Epithelial cell of proximal tubule (primary cell): ENCODE data around the gene APOBEC2. TPM values are rescaled to one million over a fixed set of nuclear protein-coding genes. Genes with fewer than 3 reads are reported as not detected.

Experiments
- DNase-seq: peaks from one replicate; pipeline ENCODE4 v3.0.0-alpha.2; 2011; ENCODE audit warnings: low read depth
- H3K4me3 ChIP-seq: 2 replicates; pipeline ENCODE4 v1.5.1; 2011; ENCODE audit warnings: low read depth, mild to moderate bottlenecking, low read length
- total RNA-seq: library from RNA; depleted of rRNA; stranded (reverse); fragments of >200 nt; gene quantifications from 2 replicates; pipeline ENCODE4 v1.2.3, GENCODE V29; 2015
- TF ChIP-seq, protein P1 (sequence below): conservative IDR thresholded peaks from 2 replicates; pipeline ENCODE4 v1.5.1; 2012; ENCODE audit warnings: low read depth, mild to moderate bottlenecking, low read length

Gene APOBEC2
- total RNA-seq, 1 donor from 2014 or later: not detected

DNA sequence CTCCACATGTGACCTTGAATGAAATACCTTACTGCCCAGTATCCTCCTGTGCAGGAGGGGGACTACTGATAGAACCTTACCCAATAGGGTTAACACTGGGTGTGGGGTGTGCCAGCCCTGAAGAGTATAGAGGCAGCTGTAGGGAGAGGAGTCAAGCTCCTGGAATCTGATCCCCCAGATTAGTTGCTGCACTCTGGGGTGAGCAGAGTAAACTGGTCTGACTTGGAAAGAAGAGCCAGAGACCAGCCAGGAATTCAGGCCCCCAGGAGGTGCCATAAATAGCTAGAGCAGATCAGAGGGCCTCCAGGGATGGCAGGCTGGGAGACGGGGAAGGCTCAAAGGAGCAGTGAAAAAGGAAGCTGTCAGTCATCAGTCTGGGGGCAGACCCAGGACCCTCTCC is 3.5 kb upstream of the APOBEC2 start:
- no peak overlapping the region for H3K4me3 ChIP-seq
- no peak for DNase-seq
- TF ChIP-seq, protein P1, sequence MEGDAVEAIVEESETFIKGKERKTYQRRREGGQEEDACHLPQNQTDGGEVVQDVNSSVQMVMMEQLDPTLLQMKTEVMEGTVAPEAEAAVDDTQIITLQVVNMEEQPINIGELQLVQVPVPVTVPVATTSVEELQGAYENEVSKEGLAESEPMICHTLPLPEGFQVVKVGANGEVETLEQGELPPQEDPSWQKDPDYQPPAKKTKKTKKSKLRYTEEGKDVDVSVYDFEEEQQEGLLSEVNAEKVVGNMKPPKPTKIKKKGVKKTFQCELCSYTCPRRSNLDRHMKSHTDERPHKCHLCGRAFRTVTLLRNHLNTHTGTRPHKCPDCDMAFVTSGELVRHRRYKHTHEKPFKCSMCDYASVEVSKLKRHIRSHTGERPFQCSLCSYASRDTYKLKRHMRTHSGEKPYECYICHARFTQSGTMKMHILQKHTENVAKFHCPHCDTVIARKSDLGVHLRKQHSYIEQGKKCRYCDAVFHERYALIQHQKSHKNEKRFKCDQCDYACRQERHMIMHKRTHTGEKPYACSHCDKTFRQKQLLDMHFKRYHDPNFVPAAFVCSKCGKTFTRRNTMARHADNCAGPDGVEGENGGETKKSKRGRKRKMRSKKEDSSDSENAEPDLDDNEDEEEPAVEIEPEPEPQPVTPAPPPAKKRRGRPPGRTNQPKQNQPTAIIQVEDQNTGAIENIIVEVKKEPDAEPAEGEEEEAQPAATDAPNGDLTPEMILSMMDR: no peak

DNA sequence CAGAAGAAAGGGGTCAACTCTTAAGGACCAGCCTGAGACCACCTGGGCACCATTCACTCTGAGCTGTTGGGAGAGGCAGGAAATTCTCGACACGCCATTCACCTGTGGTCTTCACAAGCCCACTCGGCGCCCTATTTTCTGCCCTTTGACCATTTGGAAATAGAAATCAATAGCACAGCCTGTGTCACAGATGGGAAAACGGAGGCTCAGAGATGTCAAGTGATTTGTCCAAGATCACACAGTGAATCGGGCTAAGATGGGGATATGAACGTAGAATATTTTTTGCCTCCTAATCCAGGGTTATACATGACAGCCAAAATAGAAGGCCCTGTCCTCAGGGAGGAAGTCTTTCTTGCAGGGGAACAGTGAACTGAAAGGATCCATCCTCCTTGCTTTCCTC is 3.0 kb upstream of the APOBEC2 start:
- H3K4me3 ChIP-seq: no peak overlapping the region
- DNase-seq: no peak
- TF ChIP-seq, protein P1: no peak

DNA sequence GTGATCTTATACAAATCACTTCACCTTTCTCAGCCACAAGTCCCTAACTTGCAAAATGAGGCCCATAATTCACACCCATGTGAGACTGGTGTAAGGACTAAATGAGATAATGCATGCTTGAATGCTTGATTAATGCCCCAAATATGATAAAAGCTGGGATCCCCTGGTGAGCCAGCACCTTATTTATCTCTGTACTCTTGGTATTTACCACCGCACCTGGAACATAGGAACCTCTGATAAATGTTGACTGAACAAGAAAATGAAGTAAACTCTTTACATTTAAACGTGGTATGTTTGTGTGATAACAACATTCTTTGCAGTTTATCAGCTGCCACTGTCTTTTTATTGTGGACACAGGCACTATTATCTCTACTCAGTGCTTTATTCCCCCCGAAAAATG is 2.5 kb upstream of the APOBEC2 start:
- H3K4me3 ChIP-seq: no peak overlapping the region
- TF ChIP-seq, protein P1: no peak
- DNase-seq: no peak

DNA sequence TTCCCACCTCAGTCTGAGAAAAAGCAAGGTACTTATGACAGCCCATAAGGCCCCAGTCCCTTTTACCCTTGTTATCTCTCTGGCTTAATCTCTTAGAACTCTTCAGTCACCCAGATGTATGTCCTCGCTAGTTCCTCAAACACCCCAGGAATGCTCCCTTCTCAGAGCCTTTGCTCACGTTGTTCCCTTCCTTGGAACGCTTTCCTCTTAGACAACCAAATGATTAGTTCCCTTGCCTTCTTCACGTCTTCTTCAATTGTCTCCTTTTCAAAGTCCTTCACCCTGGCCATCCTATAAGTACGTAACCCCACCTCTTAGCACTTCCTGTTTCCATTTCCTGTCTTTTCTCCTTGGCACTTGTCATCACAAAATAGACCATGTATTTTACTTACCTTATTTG is 1.1 kb upstream of the APOBEC2 start:
- TF ChIP-seq, protein P1: no peak
- no peak for DNase-seq
- H3K4me3 ChIP-seq: no peak overlapping the region

DNA sequence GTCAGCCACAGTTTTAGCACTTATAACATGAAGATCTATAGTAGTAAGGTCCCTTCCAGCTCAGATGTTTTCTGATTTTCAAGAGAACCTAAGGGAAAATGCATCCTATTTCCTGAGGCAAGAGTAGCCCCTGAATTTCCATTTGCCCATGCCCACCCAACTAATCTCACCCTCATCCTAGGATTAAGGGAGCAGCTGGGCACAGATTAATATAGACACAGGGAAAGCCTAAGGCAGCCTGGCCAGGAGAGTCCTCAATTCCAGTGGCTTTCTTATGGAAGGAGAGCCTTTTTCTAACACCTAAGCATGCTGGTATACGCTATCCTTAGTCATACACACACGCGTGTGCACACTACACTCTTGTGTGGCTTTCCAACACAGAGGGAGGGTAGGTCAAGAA is 1.5 kb downstream of the APOBEC2 start:
- DNase-seq: no peak
- TF ChIP-seq, protein P1: no peak
- no peak overlapping the region for H3K4me3 ChIP-seq

DNA sequence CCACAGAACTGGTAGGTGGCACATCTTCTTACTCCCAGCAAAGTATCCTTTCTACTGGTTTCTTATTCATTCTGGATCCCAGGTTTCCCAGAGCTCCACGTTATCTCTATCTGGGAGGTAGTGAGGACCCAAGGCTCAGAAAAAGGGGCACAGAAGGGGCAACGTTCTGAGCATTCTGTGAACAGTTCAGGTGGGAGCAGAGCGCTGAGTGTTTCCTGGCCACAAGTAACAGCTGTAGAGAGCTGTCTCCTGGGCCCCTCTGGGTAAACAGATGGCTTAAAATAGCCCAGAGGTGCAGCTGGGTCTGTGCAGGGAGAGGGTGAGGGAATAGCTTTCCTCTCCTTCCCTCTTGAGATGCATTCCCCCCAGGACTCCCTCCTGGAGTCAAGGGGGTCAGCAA is 2.1 kb downstream of the APOBEC2 start:
- DNase-seq: no peak
- TF ChIP-seq, protein P1: no peak
- H3K4me3 ChIP-seq: no peak overlapping the region

DNA sequence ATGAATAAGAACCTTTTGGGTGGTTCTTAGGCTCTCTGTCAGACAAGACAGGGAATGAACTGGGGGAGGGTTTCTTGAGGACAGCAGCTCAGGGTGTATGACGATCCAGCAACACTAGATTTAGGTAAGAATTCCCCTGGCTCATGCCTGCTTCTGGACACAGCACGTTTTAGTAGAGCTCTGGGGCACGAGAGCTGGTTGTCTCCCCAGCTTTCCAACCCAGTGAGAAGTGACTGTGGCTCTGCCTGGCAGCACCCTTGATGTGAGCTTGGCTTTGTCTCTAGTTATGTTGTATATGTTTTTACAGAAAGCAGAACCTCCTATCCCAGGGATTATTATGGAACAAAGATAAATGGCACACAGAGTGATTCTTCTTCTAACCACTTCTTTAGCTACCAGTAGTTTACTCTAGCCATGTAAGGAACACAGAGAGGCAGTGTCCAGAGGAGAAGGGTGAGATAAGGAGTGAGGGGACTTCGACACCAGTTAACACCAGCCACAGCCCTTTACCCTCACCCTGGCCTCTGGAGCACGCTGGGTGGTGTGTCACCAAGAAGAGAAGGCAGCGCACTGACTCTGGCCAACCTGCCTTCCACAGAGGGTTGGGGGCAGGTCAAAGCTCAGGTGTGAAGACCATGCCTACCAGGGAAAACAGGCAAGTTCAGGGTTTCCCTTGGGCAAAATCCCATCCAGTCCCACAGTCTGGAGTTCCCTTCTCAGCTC is 3.9 kb downstream of the APOBEC2 start:
- TF ChIP-seq, protein P1: no peak
- H3K4me3 ChIP-seq: no peak overlapping the region
- no peak for DNase-seq
